GM13977 (cell line): Measurements from ENCODE around the gene CCNL2.

Source experiments
- DNase-seq: peaks from one replicate; pipeline ENCODE4 v3.0.0; 2012; ENCODE audit warnings: low spot score
- CTCF ChIP-seq: IDR thresholded peaks from 2 replicates; pipeline ENCODE4 v1.5.1; 2012; ENCODE audit warnings: mild to moderate bottlenecking, control low read depth; ENCODE audit not compliant: insufficient read depth; ENCODE audit errors: extremely low read depth, missing control alignments
- in situ Hi-C: fragments of 300-500 bp; cut with MboI; formaldehyde crosslinking; loops from one replicate; pipeline ENCODE4 v1.12.0; 2022; ENCODE audit warnings: low sequenced_read_pairs, low pct_unique_long_range_greater_than_20kb, mixed read lengths, inconsistent platforms; ENCODE audit not compliant: unreplicated experiment

Gene CCNL2

DNA sequence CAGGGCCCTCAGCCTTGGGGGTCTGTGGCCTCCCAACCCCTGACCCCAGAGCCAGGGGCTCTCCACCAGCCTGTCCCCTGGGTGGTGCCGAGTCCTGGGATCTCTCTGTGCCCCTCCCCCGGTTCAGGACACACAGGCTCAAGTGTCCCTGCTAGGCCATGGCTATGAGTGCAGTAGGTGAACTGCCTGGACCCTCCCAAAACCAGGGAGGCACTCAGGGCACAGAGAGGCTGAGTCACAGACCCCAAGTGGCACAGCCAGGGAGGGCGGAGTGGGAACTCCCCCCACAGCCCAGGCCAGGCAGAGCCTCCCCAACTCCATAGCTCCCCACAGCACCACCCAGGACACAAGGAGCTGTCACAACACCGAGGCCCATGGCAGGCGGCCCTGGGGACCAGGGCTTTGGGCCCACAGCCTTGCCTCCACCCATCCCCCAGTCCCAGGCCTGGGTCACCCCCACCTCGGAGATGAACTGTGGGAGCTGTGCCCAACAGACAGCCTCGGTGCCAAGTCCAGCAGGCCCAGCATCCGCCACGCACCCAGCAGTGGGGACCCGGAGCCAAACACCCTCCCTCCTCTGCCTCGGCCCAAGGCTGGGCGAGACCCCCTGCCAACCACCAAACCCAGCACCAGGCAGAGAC lies 53.2 kb downstream of the CCNL2 start:
- no peak for TF ChIP-seq CTCF
- no peak for DNase-seq
- in situ Hi-C loops, result no loop called here

DNA sequence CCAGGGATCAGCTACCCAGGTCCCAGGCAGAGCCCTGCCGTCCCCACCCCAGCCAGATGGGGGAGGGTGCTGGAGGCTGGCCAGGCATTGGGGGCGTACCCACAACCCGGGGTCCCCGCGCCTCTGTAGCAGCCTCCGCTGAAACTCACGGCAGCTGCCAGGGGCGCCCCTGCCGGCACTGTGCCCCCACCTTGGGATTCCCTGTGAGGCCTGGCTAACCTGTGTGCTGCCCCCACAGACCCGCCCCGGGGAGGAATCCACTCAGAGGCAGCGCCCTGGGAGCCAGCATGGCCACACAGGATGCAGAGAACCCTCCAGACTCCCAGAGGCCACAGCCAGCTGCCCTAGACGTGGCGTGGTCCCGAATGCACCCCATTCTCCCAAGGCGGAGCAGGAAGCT lies 53.8 kb downstream of the CCNL2 start:
- DNase-seq, result no peak
- in situ Hi-C loops, result no loop called here

GRCh38 chr1:1344655-1345361 lies 54.3 kb downstream of the CCNL2 start:
- no peak for DNase-seq
- in situ Hi-C loops, result no loop called here
- TF ChIP-seq CTCF, result no peak

More for the DNA sequence above, 53.8 kb downstream of the CCNL2 start:
- TF ChIP-seq CTCF, result no peak

DNA sequence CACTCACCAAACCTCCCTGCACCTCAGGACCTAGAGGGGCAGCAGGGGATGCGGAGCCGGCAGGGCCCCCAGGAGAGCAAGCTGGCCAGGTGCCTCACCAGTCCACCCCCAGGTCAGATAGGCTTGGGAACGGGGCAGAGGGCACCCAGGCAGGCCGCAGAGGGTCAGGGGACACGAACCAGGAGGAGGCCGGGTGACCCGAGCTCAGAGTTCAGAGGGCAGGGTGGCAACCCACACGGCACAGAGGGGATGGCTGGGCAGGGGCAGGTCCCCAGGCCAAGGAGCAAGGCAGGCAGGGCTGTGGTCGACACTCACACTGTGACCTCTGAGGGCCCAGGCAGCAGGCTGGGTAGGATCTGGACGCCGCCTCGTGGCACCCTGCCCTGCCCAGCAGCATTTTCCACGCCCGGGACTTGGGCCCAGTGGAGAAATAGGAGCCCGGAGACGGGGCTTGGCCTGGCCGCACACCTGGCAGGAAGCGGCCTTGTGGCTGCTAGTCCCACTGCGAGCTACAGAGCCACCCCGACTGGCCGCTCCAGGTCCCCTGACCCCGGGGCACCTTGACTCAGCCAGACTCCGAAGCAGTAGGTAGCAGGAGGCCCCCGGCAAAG lies 55.2 kb downstream of the CCNL2 start:
- no peak for TF ChIP-seq CTCF
- no peak for DNase-seq
- in situ Hi-C loops, result no loop called here

DNA sequence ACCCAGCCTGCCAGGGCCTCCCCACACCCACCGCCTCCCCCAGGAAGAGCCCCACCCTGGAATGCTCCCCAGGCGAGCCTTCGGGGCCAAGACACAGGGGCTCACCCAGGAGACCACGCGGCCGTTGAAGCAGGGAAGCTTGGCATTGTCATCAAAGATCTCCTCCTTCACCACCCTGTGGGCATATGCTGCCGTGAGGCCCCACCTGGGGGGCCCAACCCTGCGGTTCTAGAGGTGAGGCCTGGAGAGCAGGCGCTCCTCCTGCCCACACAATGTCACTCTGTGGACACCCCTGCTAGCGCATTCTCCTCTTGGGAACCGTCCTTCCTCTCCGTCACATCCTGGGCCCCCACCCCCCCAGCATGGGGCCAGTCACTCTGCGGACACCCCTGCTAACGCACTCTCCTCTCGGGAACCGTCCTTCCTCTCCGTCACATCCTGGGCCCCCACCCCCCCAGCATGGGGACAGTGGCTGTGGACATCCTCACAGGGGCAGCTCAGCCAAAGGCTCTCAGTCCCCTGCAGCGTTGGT lies 56.5 kb downstream of the CCNL2 start:
- in situ Hi-C loops, result no loop called here

More for the DNA sequence above, 56.5 kb downstream of the CCNL2 start:
- TF ChIP-seq CTCF, result no peak
- DNase-seq, result no peak
